ENCODE data around the gene UQCR10. TPM values are rescaled to one million over a fixed set of nuclear protein-coding genes. Genes with fewer than 3 reads are reported as not detected.

Gene UQCR10
- total RNA-seq, 2 experiments from 2014 or later, result 94.2 to 94.9 TPM

- no peaks in the 10 kb centered on the region for H3K27me3 Mint-ChIP-seq
- H3K4me1 Mint-ChIP-seq, result no peaks in the 10 kb centered on the region
- no peaks in the 10 kb centered on the region for H3K9me3 Mint-ChIP-seq (ENCODE audit: low read depth)
- no peak for ATAC-seq
- H3K4me3 Mint-ChIP-seq, result no peak overlapping the region
- no peak for DNase-seq
- no peaks in the 10 kb centered on the region for H3K36me3 Mint-ChIP-seq
- CTCF ChIA-PET, result no interaction called here
- H3K27ac Mint-ChIP-seq, result no peak overlapping the region
Measured at GRCh38 chr22:29729161-29729560, 38.0 kb upstream of the UQCR10 start.

- no peak overlapping the region for H3K4me3 Mint-ChIP-seq
- no peak overlapping the region for H3K27ac Mint-ChIP-seq
- CTCF ChIA-PET, result no interaction called here
Measured at GRCh38 chr22:29731058-29731850, 35.9 kb upstream of the UQCR10 start.

GRCh38 chr22:29732883-29733282 is 34.3 kb upstream of the UQCR10 start:
- H3K27ac Mint-ChIP-seq, result no peak overlapping the region
- no peak for ATAC-seq
- no peak for DNase-seq
- CTCF ChIA-PET, result interaction anchor here (1.8 kb wide), 1 partner anchor 97 kb away, joined by 5 read pairs; no protein-coding TSS in a partner anchor
- H3K4me1 Mint-ChIP-seq, result no peaks in the 10 kb centered on the region
- no peaks in the 10 kb centered on the region for H3K27me3 Mint-ChIP-seq
- H3K36me3 Mint-ChIP-seq, result no peaks in the 10 kb centered on the region
- no peak overlapping the region for H3K4me3 Mint-ChIP-seq
- H3K9me3 Mint-ChIP-seq (ENCODE audit: low read depth), result no peaks in the 10 kb centered on the region

More at GRCh38 chr22:29731058-29731850, 35.9 kb upstream of the UQCR10 start:
- H3K27me3 Mint-ChIP-seq, result no peaks in the 10 kb centered on the region
- H3K9me3 Mint-ChIP-seq (ENCODE audit: low read depth), result no peaks in the 10 kb centered on the region
- DNase-seq (no peak), ATAC-seq (no peak)
- H3K36me3 Mint-ChIP-seq, result no peaks in the 10 kb centered on the region
- H3K4me1 Mint-ChIP-seq, result no peaks in the 10 kb centered on the region

- Mint-ChIP-seq H3K27ac (no peak overlapping the region), H3K4me1 (no peaks in the 10 kb centered on the region), H3K4me3 (no peak overlapping the region), H3K9me3 (ENCODE audit: low read depth) (no peaks in the 10 kb centered on the region), H3K27me3 (no peaks in the 10 kb centered on the region), H3K36me3 (no peaks in the 10 kb centered on the region)
- no peak for DNase-seq
- no peak for ATAC-seq
- CTCF ChIA-PET, result interaction anchor here (1.8 kb wide), 1 partner anchor 97 kb away, joined by 5 read pairs; no protein-coding TSS in a partner anchor
Measured at GRCh38 chr22:29733362-29734201, 33.6 kb upstream of the UQCR10 start.

GRCh38 chr22:29734406-29734805 is 32.8 kb upstream of the UQCR10 start:
- no peak for DNase-seq
- CTCF ChIA-PET, result interaction anchor here (1.8 kb wide), 1 partner anchor 98 kb away, joined by 5 read pairs; no protein-coding TSS in a partner anchor
- Mint-ChIP-seq H3K9me3 (ENCODE audit: low read depth) (no peaks in the 10 kb centered on the region), H3K4me1 (no peaks in the 10 kb centered on the region), H3K27me3 (no peaks in the 10 kb centered on the region), H3K27ac (no peak overlapping the region), H3K36me3 (no peaks in the 10 kb centered on the region), H3K4me3 (no peak overlapping the region)
- ATAC-seq, result no peak

- DNase-seq (no peak), ATAC-seq (no peak)
- Mint-ChIP-seq H3K9me3 (ENCODE audit: low read depth) (no peaks in the 10 kb centered on the region), H3K4me3 (no peak overlapping the region), H3K27me3 (no peaks in the 10 kb centered on the region), H3K36me3 (no peaks in the 10 kb centered on the region), H3K27ac (no peak overlapping the region), H3K4me1 (no peaks in the 10 kb centered on the region)
- CTCF ChIA-PET, result no interaction called here
Measured at GRCh38 chr22:29734838-29735237, 32.3 kb upstream of the UQCR10 start.

GRCh38 chr22:29735416-29735815 is 31.8 kb upstream of the UQCR10 start:
- CTCF ChIA-PET, result no interaction called here
- ATAC-seq, result no peak
- no peaks in the 10 kb centered on the region for H3K36me3 Mint-ChIP-seq
- H3K4me3 Mint-ChIP-seq, result no peak overlapping the region
- no peak for DNase-seq
- no peaks in the 10 kb centered on the region for H3K4me1 Mint-ChIP-seq
- no peaks in the 10 kb centered on the region for H3K9me3 Mint-ChIP-seq (ENCODE audit: low read depth)
- H3K27ac Mint-ChIP-seq, result no peak overlapping the region
- H3K27me3 Mint-ChIP-seq, result no peaks in the 10 kb centered on the region

GRCh38 chr22:29737251-29738117 is 29.7 kb upstream of the UQCR10 start:
- Mint-ChIP-seq H3K27me3 (no peaks in the 10 kb centered on the region), H3K9me3 (ENCODE audit: low read depth) (no peaks in the 10 kb centered on the region), H3K36me3 (peaks cover under 1% of the 10 kb centered on the region), H3K4me3 (no peak overlapping the region), H3K27ac (no peak overlapping the region), H3K4me1 (peaks cover 1% of the 10 kb centered on the region)
- CTCF ChIA-PET, result interaction anchor here (1.4 kb wide), 1 partner anchor 351 kb away, joined by 3 read pairs; no protein-coding TSS in a partner anchor
- DNase-seq, result no peak
- no peak for ATAC-seq

GRCh38 chr22:29738118-29738815 is 28.9 kb upstream of the UQCR10 start:
- Mint-ChIP-seq H3K27me3 (no peaks in the 10 kb centered on the region), H3K27ac (no peak overlapping the region), H3K36me3 (peaks cover 1% of the 10 kb centered on the region), H3K4me3 (no peak overlapping the region), H3K9me3 (ENCODE audit: low read depth) (no peaks in the 10 kb centered on the region), H3K4me1 (peaks cover 1% of the 10 kb centered on the region)
- ATAC-seq, result no peak
- no peak for DNase-seq
- CTCF ChIA-PET, result interaction anchor here (1.4 kb wide), 1 partner anchor 350 kb away, joined by 3 read pairs; no protein-coding TSS in a partner anchor

GRCh38 chr22:29739346-29739875 is 27.8 kb upstream of the UQCR10 start:
- no peak overlapping the region for H3K27ac Mint-ChIP-seq
- ATAC-seq (no peak), DNase-seq (no peak)
- CTCF ChIA-PET, result no interaction called here
- no peak overlapping the region for H3K4me3 Mint-ChIP-seq
- no peaks in the 10 kb centered on the region for H3K27me3 Mint-ChIP-seq
- H3K9me3 Mint-ChIP-seq (ENCODE audit: low read depth), result no peaks in the 10 kb centered on the region
- peaks cover 1% of the 10 kb centered on the region for H3K4me1 Mint-ChIP-seq
- H3K36me3 Mint-ChIP-seq, result peaks cover 1% of the 10 kb centered on the region

- CTCF ChIA-PET, result interaction anchor here (1.1 kb wide), 1 partner anchor 51 kb away, joined by 3 read pairs; no protein-coding TSS in a partner anchor
- DNase-seq (no peak), ATAC-seq (no peak)
- no peaks in the 10 kb centered on the region for H3K9me3 Mint-ChIP-seq (ENCODE audit: low read depth)
- peaks cover 1% of the 10 kb centered on the region for H3K36me3 Mint-ChIP-seq
- no peak overlapping the region for H3K27ac Mint-ChIP-seq
- no peaks in the 10 kb centered on the region for H3K27me3 Mint-ChIP-seq
- H3K4me1 Mint-ChIP-seq, result peaks cover 1% of the 10 kb centered on the region
- no peak overlapping the region for H3K4me3 Mint-ChIP-seq
Measured at GRCh38 chr22:29740216-29740615, 27.0 kb upstream of the UQCR10 start.

- no peak overlapping the region for H3K4me3 Mint-ChIP-seq
- peaks cover 3% of the 10 kb centered on the region for H3K36me3 Mint-ChIP-seq
- H3K4me1 Mint-ChIP-seq, result peaks cover 1% of the 10 kb centered on the region
- CTCF ChIA-PET, result interaction anchor here (1.7 kb wide), 1 partner anchor 10 kb away, joined by 6 read pairs; no protein-coding TSS in a partner anchor
- no peak overlapping the region for H3K27ac Mint-ChIP-seq
- DNase-seq, result no peak
- H3K9me3 Mint-ChIP-seq (ENCODE audit: low read depth), result no peaks in the 10 kb centered on the region
- no peaks in the 10 kb centered on the region for H3K27me3 Mint-ChIP-seq
- ATAC-seq, result no peak
Measured at GRCh38 chr22:29741926-29742325, 25.2 kb upstream of the UQCR10 start.

All from activated CD8-positive, alpha-beta memory T cell treated with anti-CD3 and anti-CD28 coated beads, Interleukin-2, amount 10 ng/mL, durations not matched to agents 7 days and 5 days (primary cell).